Panc1 (cell line): ENCODE results near the gene PRKCZ. TPM values are rescaled to one million over a fixed set of nuclear protein-coding genes. Genes with fewer than 3 reads are reported as not detected.

Source experiments
- ATAC-seq: fragments of 200-7000 bp; cut with Tn5 transposase; 2 replicates; pipeline ENCODE4 v1.9.1; 2020; ENCODE audit warnings: mild to moderate bottlenecking, moderate library complexity
- BruUV-seq: library from RNA; stranded (reverse); fragments of 400-500 nt; replicated peaks from 2 replicates; lab custom pipeline; 2021; lab: Mats Ljungman, UMichigan
- CTCF ChIA-PET: fragments of 300-600 bp; sonication (Branson Sonifier 250); formaldehyde crosslinking; loops from one replicate; lab custom pipeline; 2022; ENCODE audit warnings: antibody characterized with exemption; lab: Charles Lee
- POLR2A ChIA-PET: fragments of 300-600 bp; sonication (Branson Sonifier 250); formaldehyde crosslinking; loops from one replicate; lab custom pipeline; 2022; ENCODE audit warnings: antibody characterized with exemption; lab: Charles Lee
- DNase-seq: peaks from one replicate; pipeline ENCODE4 v3.0.0-alpha.2; 2010; ENCODE audit warnings: low read depth, low spot score
- H3K27ac ChIP-seq: 2 replicates; pipeline ENCODE4 v1.5.1; 2011; ENCODE audit warnings: mild to moderate bottlenecking, low read length, inconsistent platforms
- H3K27me3 ChIP-seq: fragments of 200-500 bp; sonication (Bioruptor generic); 2 replicates; pipeline ENCODE4 v1.6.0; 2014; ENCODE audit warnings: low read length, inconsistent platforms; ENCODE audit not compliant: control insufficient read depth, insufficient read depth
- H3K36me3 ChIP-seq: fragments of 200-500 bp; sonication (Bioruptor generic); 2 replicates; pipeline ENCODE4 v1.5.1; 2014; ENCODE audit warnings: inconsistent platforms, mild to moderate bottlenecking, low read length, moderate library complexity; ENCODE audit not compliant: control insufficient read depth, insufficient read depth
- H3K4me1 ChIP-seq: 2 replicates; pipeline ENCODE4 v1.5.1; 2011; ENCODE audit warnings: inconsistent platforms, mild to moderate bottlenecking, low read length, moderate library complexity; ENCODE audit not compliant: control insufficient read depth, insufficient read depth
- H3K4me3 ChIP-seq, 2 experiments: 2 replicates each; pipeline ENCODE4 v1.5.1; 2011 to 2012; ENCODE audit warnings: low read depth in 2 of 2, low read length in 2 of 2, mild to moderate bottlenecking in 2 of 2, inconsistent platforms in 1 of 2, moderate library complexity in 1 of 2
- H3K9me3 ChIP-seq: fragments of 200-500 bp; sonication (Bioruptor generic); 2 replicates; pipeline ENCODE4 v1.5.1; 2014; ENCODE audit warnings: low read depth, mild to moderate bottlenecking, inconsistent platforms, low read length, moderate library complexity; ENCODE audit not compliant: control insufficient read depth, insufficient read depth
- CTCF ChIP-seq: fragments of 450-650 bp; IDR thresholded peaks from 2 replicates; pipeline ENCODE4 v1.5.1; 2017; ENCODE audit warnings: mild to moderate bottlenecking
- POLR2AphosphoS5 ChIP-seq: IDR thresholded peaks from 2 replicates; pipeline ENCODE4 v1.6.1; 2012; ENCODE audit warnings: mild to moderate bottlenecking, low read depth, low read length, moderate library complexity
- SIN3A ChIP-seq: IDR thresholded peaks from 2 replicates; pipeline ENCODE4 v1.6.1; 2012; ENCODE audit warnings: low read depth, mild to moderate bottlenecking, low read length, moderate library complexity, borderline replicate concordance; ENCODE audit not compliant: insufficient read depth
- TCF7L2 ChIP-seq: IDR thresholded peaks from 2 replicates; pipeline ENCODE4 v1.6.1; 2011; ENCODE audit warnings: mild to moderate bottlenecking, low read depth, low read length, inconsistent platforms
- in situ Hi-C: cut with HindIII; loops from 2 replicates; pipeline ENCODE4 v1.10.0; 2016; ENCODE audit warnings: low sequenced_read_pairs, low pct_unique_long_range_greater_than_20kb
- intact Hi-C: fragments of 100-400 bp; cut with micrococcal nuclease; formaldehyde crosslinking; loops from one replicate; pipeline ENCODE4 v1.10.0; 2022; ENCODE audit not compliant: unreplicated experiment
- total RNA-seq: library from RNA; stranded (reverse); gene quantifications from one replicate; pipeline ENCODE4 v1.2.1, GENCODE V29; 2021; ENCODE audit not compliant: unreplicated experiment
- TF ChIP-seq, protein P1 (sequence below), 2 experiments: IDR thresholded peaks; 2 replicates each; pipeline ENCODE4 v1.6.1; 2011 to 2012; ENCODE audit warnings: low read depth in 2 of 2, control low read depth in 1 of 2, low read length in 1 of 2, mild to moderate bottlenecking in 1 of 2, moderate library complexity in 1 of 2; ENCODE audit not compliant: insufficient read depth in 1 of 2

PRKCZ gene
- total RNA-seq, 1 experiment from 2014 or later: 26.7 TPM

DNA sequence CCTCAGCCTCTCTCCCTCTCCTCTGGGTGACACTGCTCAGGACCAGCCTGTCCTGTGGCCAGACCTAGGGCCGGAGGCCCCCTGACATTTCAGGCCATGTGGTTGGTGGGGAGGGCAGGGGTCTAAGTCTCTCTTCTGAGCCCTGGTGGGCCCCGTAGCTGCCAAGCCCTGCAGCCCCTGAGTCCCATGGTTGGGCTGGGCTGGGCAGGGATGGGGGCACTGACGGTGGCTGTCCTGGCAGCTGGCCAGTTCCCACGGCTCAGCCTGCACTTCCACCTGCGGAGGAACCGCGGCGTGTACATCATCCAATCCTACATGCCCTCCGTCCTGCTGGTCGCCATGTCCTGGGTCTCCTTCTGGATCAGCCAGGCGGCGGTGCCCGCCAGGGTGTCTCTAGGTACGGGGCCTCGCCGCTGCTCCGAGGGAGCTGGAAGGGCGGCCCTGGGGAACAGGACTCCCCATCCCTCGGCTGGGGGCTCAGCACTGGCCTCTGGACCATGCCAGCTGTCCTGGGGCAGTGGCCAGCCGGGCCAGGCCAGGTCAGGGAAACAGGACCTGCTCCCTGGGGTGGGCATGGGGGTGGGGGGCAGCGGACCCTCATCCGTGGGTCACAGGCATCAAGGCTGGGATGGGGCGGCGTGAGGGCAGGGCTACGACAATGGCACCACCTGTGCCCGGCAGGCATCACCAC, 21.2 kb upstream of the PRKCZ start:
- TF ChIP-seq, protein P1, sequence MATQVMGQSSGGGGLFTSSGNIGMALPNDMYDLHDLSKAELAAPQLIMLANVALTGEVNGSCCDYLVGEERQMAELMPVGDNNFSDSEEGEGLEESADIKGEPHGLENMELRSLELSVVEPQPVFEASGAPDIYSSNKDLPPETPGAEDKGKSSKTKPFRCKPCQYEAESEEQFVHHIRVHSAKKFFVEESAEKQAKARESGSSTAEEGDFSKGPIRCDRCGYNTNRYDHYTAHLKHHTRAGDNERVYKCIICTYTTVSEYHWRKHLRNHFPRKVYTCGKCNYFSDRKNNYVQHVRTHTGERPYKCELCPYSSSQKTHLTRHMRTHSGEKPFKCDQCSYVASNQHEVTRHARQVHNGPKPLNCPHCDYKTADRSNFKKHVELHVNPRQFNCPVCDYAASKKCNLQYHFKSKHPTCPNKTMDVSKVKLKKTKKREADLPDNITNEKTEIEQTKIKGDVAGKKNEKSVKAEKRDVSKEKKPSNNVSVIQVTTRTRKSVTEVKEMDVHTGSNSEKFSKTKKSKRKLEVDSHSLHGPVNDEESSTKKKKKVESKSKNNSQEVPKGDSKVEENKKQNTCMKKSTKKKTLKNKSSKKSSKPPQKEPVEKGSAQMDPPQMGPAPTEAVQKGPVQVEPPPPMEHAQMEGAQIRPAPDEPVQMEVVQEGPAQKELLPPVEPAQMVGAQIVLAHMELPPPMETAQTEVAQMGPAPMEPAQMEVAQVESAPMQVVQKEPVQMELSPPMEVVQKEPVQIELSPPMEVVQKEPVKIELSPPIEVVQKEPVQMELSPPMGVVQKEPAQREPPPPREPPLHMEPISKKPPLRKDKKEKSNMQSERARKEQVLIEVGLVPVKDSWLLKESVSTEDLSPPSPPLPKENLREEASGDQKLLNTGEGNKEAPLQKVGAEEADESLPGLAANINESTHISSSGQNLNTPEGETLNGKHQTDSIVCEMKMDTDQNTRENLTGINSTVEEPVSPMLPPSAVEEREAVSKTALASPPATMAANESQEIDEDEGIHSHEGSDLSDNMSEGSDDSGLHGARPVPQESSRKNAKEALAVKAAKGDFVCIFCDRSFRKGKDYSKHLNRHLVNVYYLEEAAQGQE (IDR thresholded peaks at IDR 0.05; ENCODE audit: insufficient read depth in 1 of 2, low read depth in 2 of 2, low read length in 1 of 2): no peak
- TF ChIP-seq SIN3A (no peak), CTCF (no peak), TCF7L2 (no peak), POLR2AphosphoS5 (no peak)
- H3K4me3 ChIP-seq: no peak overlapping the region
- intact Hi-C loops: no loop called here
- ChIA-PET CTCF (interaction anchor here (0.6 kb wide), 1 partner anchor 99 kb away, joined by 3 read pairs; no protein-coding TSS in a partner anchor), POLR2A (no interaction called here)
- in situ Hi-C loops: no loop called here
- H3K27me3 ChIP-seq: no peaks in the 10 kb centered on the region
- H3K27ac ChIP-seq: no peak overlapping the region
- no peak for ATAC-seq
- H3K9me3 ChIP-seq: no peaks in the 10 kb centered on the region
- DNase-seq: no peak
- no peaks in the 10 kb centered on the region for H3K4me1 ChIP-seq
- H3K36me3 ChIP-seq: no peaks in the 10 kb centered on the region
- no TSS peak for BruUV-seq

- intact Hi-C loops: no loop called here
- no TSS peak for BruUV-seq
- Histone ChIP-seq H3K9me3 (no peaks in the 10 kb centered on the region), H3K27ac (no peak overlapping the region), H3K4me3 (no peak overlapping the region), H3K4me1 (no peaks in the 10 kb centered on the region), H3K27me3 (no peaks in the 10 kb centered on the region), H3K36me3 (no peaks in the 10 kb centered on the region)
- DNase-seq (no peak), ATAC-seq (no peak)
- TF ChIP-seq, protein P1 (IDR thresholded peaks at IDR 0.05; ENCODE audit: insufficient read depth in 1 of 2, low read depth in 2 of 2, low read length in 1 of 2): no peak
- no peak for TF ChIP-seq POLR2AphosphoS5
- TF ChIP-seq SIN3A: no peak
- no peak for TF ChIP-seq TCF7L2
- TF ChIP-seq CTCF: no peak
- ChIA-PET CTCF (interaction anchor here (0.6 kb wide), 1 partner anchor 100 kb away, joined by 3 read pairs; no protein-coding TSS in a partner anchor), POLR2A (no interaction called here)
- in situ Hi-C loops: no loop called here
Measured at GRCh38 chr1:2029561-2029960, 20.6 kb upstream of the PRKCZ start.
